Measurements from ENCODE around the gene TNFAIP2. TPM values are rescaled to one million over a fixed set of nuclear protein-coding genes. Genes with fewer than 3 reads are reported as not detected.

Gene TNFAIP2
- polyA plus RNA-seq, 2 donors, result 93.7 to 219 TPM

DNA sequence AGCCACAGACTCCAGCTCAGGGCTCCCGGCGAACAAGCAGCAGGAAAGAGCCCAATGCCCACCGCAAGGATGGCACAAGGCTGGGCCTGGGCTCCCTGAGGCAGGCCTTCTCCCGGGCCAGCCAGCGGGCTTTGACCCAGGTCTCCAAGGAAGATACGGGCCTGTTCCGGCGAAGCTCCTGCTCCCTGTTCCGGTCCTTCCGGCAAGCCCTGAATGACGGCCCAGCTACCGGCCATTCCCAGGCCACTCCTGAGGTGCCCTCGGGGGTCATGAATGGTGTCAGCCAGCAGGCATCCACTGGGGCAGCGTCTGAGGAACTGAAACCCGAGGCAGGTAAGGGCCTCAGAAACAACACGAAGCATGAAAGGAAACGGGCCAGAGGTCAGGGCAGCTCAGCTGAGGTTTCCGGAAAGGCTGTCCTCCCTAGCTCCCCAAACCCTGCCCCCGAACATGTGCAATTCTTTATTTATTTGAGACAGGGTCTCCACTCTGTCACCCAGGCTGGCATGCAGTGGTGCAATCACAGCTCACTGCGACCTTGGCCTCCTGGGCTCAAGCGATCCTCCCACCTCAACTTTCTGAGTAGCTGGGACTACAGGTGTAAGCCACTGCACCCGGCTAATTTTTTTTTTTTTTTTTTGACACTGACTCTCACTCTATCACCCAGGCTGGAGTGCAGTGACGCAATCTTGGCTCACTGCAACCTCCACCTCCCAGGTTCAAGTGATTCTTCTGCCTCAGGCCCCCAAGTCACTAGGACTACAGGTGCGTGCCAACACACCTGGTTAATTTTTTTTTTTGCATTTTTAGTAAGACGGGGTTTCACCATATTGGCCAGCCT lies 22.8 kb upstream of the TNFAIP2 start:
- peaks cover 0 to 10% of the 10 kb centered on the region in 2 donors for H3K27me3 ChIP-seq (ENCODE audit: control insufficient read depth in 1 of 2, insufficient read depth in 2 of 2, low read length in 2 of 2)
- H3K9me3 ChIP-seq (ENCODE audit: control insufficient read depth in 2 of 2, insufficient read depth in 1 of 2, low read depth in 1 of 2, low read length in 1 of 2), result peaks cover 0 to 3% of the 10 kb centered on the region in 2 donors
- H3K4me3 ChIP-seq (ENCODE audit: low read depth in 1 of 2, low read length in 2 of 2), result no peak overlapping the region
- H3K27ac ChIP-seq (ENCODE audit: low read depth in 2 of 2, low read length in 1 of 2), result no peak overlapping the region
- H3K36me3 ChIP-seq (ENCODE audit: control insufficient read depth in 2 of 2, insufficient read depth in 2 of 2, low read length in 1 of 2), result no peaks in the 10 kb centered on the region
- peaks cover 0 to 12% of the 10 kb centered on the region in 2 donors for H3K4me1 ChIP-seq (ENCODE audit: control insufficient read depth in 2 of 2, insufficient read depth in 2 of 2, low read length in 1 of 2)
- 76 to 80% methylated on average over 25 of the region's 25 CpGs for WGBS, 2 donors

DNA sequence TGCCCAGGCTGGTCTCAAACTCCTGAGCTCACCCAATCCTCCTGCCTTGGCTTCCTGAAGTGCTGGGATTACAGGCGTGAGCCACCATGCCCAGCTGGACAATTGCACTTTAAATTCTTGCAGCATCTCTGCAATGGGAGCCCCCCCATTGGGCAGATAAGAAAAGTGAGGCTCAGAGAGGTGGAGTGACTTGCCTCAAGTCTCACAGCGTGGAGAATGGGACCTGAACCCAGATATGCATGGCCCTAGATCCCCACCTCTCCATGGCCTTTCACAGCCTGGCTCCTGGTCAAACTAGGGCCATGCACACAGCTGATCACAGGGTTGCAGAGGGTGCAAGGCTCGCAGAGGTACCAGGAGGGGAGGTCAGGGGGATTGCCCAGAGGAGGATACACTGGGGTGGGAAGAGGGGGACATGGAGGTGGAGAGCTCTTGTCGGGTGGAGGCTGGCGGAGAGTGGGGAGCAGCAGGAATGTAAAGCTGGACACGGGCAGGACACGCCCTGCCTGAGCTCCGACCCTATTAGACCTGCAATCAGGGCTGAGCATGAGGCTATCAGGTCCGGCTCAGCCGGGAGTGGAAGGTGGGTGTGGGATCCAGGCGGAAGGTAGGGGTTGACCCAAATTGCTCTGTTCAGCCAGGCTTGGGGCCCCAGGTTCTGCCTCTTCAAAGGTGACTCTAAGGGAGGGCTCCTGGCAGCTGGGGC lies 21.9 kb upstream of the TNFAIP2 start:
- no peak overlapping the region for H3K27ac ChIP-seq (ENCODE audit: low read depth in 2 of 2, low read length in 1 of 2)
- H3K9me3 ChIP-seq (ENCODE audit: control insufficient read depth in 2 of 2, insufficient read depth in 1 of 2, low read depth in 1 of 2, low read length in 1 of 2), result peaks cover 0 to 3% of the 10 kb centered on the region in 2 donors
- H3K4me1 ChIP-seq (ENCODE audit: control insufficient read depth in 2 of 2, insufficient read depth in 2 of 2, low read length in 1 of 2), result peaks cover 0 to 12% of the 10 kb centered on the region in 2 donors
- peaks cover 0 to 10% of the 10 kb centered on the region in 2 donors for H3K27me3 ChIP-seq (ENCODE audit: control insufficient read depth in 1 of 2, insufficient read depth in 2 of 2, low read length in 2 of 2)
- no peak overlapping the region for H3K4me3 ChIP-seq (ENCODE audit: low read depth in 1 of 2, low read length in 2 of 2)
- no peaks in the 10 kb centered on the region for H3K36me3 ChIP-seq (ENCODE audit: control insufficient read depth in 2 of 2, insufficient read depth in 2 of 2, low read length in 1 of 2)
- 88 to 91% methylated on average over 11 of the region's 11 CpGs for WGBS, 2 donors

DNA sequence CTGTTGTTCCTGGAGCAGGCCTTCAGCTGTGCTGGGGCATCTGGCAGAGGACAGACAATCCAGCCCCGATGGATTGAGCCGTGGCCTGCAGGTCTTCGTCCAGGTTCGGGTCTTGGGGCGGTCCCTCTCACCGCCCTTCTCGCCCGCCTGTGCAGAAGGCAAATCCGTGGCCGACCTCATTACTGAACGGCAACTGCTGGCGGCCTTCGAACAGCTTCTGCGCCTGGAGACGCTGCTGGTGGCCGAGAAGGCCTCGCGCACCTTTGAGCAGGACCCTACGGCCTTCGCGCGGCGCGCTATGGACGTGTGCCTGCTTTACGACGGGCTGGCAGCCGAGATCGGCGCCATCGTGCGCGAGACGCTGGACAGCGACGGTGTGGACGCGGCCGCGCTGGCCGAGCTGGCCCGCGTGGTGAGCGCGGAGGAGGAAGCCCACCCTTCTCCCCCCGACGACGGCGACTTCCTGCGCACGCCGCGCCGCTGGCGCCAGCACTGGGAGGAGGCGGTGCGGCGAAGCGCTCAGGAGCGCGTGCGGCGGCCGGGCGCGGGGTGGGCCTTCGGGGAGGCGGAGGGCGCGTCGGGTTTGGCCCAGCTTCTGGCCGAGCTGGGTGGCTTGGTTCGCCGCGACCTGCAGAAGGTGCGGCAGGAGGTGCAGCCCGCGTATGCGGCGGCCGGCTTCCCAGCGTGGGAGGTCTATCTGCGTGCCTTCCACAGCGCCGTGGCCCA lies 21.1 kb upstream of the TNFAIP2 start:
- H3K9me3 ChIP-seq (ENCODE audit: control insufficient read depth in 2 of 2, insufficient read depth in 1 of 2, low read depth in 1 of 2, low read length in 1 of 2), result peaks cover 0 to 3% of the 10 kb centered on the region in 2 donors
- peaks cover 0 to 10% of the 10 kb centered on the region in 2 donors for H3K27me3 ChIP-seq (ENCODE audit: control insufficient read depth in 1 of 2, insufficient read depth in 2 of 2, low read length in 2 of 2)
- H3K36me3 ChIP-seq (ENCODE audit: control insufficient read depth in 2 of 2, insufficient read depth in 2 of 2, low read length in 1 of 2), result no peaks in the 10 kb centered on the region
- no peak overlapping the region for H3K27ac ChIP-seq (ENCODE audit: low read depth in 2 of 2, low read length in 1 of 2)
- peaks cover 0 to 12% of the 10 kb centered on the region in 2 donors for H3K4me1 ChIP-seq (ENCODE audit: control insufficient read depth in 2 of 2, insufficient read depth in 2 of 2, low read length in 1 of 2)
- H3K4me3 ChIP-seq (ENCODE audit: low read depth in 1 of 2, low read length in 2 of 2), result peak overlapping the region in 1 of 2 donors; percentile 10
- WGBS, 2 donors, result 39 to 51% methylated on average over 85 of the region's 85 CpGs

DNA sequence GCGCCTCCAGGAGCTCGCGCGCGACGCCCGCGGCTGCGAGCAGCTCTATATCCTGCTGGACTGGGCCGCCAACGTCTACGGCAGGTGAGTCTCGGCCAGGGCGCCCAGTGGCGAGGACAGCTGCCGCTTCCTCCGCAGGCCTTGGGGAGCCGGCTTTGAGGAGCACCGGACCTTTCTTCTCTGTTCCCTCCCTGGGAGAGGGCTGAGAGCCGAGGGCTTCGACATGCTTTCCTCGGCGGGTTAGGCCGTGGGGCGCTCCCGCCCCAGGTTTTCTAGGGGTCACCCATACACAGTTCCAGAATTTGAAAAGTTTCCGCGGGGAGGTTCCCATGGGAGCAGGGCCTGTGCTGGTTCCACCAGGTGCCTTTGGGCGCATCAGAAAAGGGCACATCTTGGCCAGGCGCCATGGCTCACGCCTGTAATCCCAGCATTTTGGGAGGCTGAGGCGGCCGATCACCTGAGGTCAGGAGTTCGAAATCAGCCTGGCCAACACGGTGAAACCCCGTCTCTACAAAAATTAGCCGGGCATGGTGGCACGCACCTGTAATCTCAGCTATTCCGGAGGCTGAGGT lies 20.5 kb upstream of the TNFAIP2 start:
- Histone ChIP-seq H3K27ac (ENCODE audit: low read depth in 2 of 2, low read length in 1 of 2) (no peak overlapping the region), H3K36me3 (ENCODE audit: control insufficient read depth in 2 of 2, insufficient read depth in 2 of 2, low read length in 1 of 2) (no peaks in the 10 kb centered on the region), H3K4me1 (ENCODE audit: control insufficient read depth in 2 of 2, insufficient read depth in 2 of 2, low read length in 1 of 2) (peaks cover 0 to 12% of the 10 kb centered on the region in 2 donors), H3K27me3 (ENCODE audit: control insufficient read depth in 1 of 2, insufficient read depth in 2 of 2, low read length in 2 of 2) (peaks cover 0 to 10% of the 10 kb centered on the region in 2 donors), H3K9me3 (ENCODE audit: control insufficient read depth in 2 of 2, insufficient read depth in 1 of 2, low read depth in 1 of 2, low read length in 1 of 2) (peaks cover 0 to 3% of the 10 kb centered on the region in 2 donors), H3K4me3 (ENCODE audit: low read depth in 1 of 2, low read length in 2 of 2) (peak overlapping the region in 1 of 2 donors; percentile 10)
- 34 to 55% methylated on average over 39 of the region's 39 CpGs for WGBS, 2 donors

DNA sequence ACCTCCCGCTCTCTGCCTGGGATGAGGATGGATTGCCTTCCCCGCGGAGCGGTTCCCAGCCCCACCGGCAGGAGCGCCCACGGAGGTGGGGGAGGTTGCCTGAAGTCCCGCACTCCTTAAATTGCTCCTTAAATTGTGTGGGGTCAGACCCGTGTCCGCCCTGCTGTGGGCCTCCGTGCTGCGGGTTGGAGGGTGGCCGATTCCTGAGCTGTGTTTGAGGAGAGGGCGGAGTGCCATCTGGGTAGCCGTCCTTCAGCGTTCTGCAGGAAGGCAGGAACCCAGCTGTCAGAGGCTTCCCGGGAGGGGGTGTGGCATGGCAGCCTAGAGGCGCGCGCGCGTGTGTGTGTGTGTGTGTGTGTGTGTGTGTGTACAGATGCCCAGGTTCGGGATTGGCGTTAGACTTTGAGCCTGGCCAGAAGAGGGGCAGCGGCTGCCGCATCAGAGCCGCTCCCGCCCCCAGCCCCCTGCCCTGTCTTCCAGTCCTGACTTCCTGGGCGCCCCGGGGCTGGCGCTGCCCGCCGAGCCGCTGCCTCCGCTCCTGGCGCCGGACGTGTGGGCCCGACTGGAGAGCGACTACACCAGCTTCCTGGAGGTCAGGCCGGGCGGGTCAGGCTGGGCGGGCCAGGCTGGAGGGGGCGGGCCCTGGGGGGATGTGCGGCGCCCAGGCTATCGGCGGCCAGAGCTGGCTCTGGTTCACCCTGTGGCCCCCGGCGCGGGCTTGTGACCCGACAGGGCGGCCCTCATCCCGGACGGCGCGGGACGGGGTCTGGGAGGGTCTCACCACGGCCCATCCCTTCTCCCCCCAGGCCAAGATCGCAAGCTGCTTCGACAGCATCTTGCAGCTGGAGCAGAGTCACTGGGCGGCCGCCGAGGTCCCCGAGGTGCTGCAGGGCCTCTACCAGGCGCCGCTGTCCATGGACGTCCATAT lies 19.5 kb upstream of the TNFAIP2 start:
- H3K4me3 ChIP-seq (ENCODE audit: low read depth in 1 of 2, low read length in 2 of 2), result peak overlapping the region; percentile 22 to 28
- 8 to 9% methylated on average over 53 to 68 of the region's 68 CpGs for WGBS, 2 donors
- H3K27me3 ChIP-seq (ENCODE audit: control insufficient read depth in 1 of 2, insufficient read depth in 2 of 2, low read length in 2 of 2), result peaks cover 0 to 10% of the 10 kb centered on the region in 2 donors
- H3K9me3 ChIP-seq (ENCODE audit: control insufficient read depth in 2 of 2, insufficient read depth in 1 of 2, low read depth in 1 of 2, low read length in 1 of 2), result peaks cover 0 to 3% of the 10 kb centered on the region in 2 donors
- H3K36me3 ChIP-seq (ENCODE audit: control insufficient read depth in 2 of 2, insufficient read depth in 2 of 2, low read length in 1 of 2), result no peaks in the 10 kb centered on the region
- no peak overlapping the region for H3K27ac ChIP-seq (ENCODE audit: low read depth in 2 of 2, low read length in 1 of 2)
- peaks cover 0 to 12% of the 10 kb centered on the region in 2 donors for H3K4me1 ChIP-seq (ENCODE audit: control insufficient read depth in 2 of 2, insufficient read depth in 2 of 2, low read length in 1 of 2)

DNA sequence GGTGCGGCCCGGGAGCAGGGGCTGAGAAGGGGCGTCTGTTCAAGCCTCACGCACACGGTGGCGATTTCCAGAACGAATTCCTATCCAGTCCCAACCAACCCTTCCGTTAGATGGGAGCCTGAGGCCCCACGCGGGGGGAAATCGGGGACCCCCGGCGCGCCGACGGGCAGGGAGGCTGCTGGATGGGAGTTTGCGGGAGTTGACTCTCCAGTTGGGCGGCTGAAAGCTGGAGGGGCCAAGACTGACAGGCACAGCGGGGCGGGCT lies 18.9 kb upstream of the TNFAIP2 start:
- Histone ChIP-seq H3K9me3 (ENCODE audit: control insufficient read depth in 2 of 2, insufficient read depth in 1 of 2, low read depth in 1 of 2, low read length in 1 of 2) (peaks cover 0 to 3% of the 10 kb centered on the region in 2 donors), H3K36me3 (ENCODE audit: control insufficient read depth in 2 of 2, insufficient read depth in 2 of 2, low read length in 1 of 2) (no peaks in the 10 kb centered on the region), H3K4me3 (ENCODE audit: low read depth in 1 of 2, low read length in 2 of 2) (no peak overlapping the region), H3K27ac (ENCODE audit: low read depth in 2 of 2, low read length in 1 of 2) (no peak overlapping the region), H3K4me1 (ENCODE audit: control insufficient read depth in 2 of 2, insufficient read depth in 2 of 2, low read length in 1 of 2) (peaks cover 0 to 12% of the 10 kb centered on the region in 2 donors), H3K27me3 (ENCODE audit: control insufficient read depth in 1 of 2, insufficient read depth in 2 of 2, low read length in 2 of 2) (peaks cover 0 to 10% of the 10 kb centered on the region in 2 donors)
- WGBS, 2 donors, result 10 to 11% methylated on average over 20 of the region's 20 CpGs

- peaks cover 0 to 10% of the 10 kb centered on the region in 2 donors for H3K27me3 ChIP-seq (ENCODE audit: control insufficient read depth in 1 of 2, insufficient read depth in 2 of 2, low read length in 2 of 2)
- H3K27ac ChIP-seq (ENCODE audit: low read depth in 2 of 2, low read length in 1 of 2), result no peak overlapping the region
- peaks cover 0 to 3% of the 10 kb centered on the region in 2 donors for H3K9me3 ChIP-seq (ENCODE audit: control insufficient read depth in 2 of 2, insufficient read depth in 1 of 2, low read depth in 1 of 2, low read length in 1 of 2)
- H3K36me3 ChIP-seq (ENCODE audit: control insufficient read depth in 2 of 2, insufficient read depth in 2 of 2, low read length in 1 of 2), result no peaks in the 10 kb centered on the region
- WGBS, 2 donors, result 3 to 5% methylated on average over 57 to 59 of the region's 59 CpGs
- no peak overlapping the region for H3K4me3 ChIP-seq (ENCODE audit: low read depth in 1 of 2, low read length in 2 of 2)
- peaks cover 0 to 12% of the 10 kb centered on the region in 2 donors for H3K4me1 ChIP-seq (ENCODE audit: control insufficient read depth in 2 of 2, insufficient read depth in 2 of 2, low read length in 1 of 2)
Observed at GRCh38 chr14:103104654-103105452, 18.4 kb upstream of the TNFAIP2 start.

GRCh38 chr14:103105580-103106150 lies 17.6 kb upstream of the TNFAIP2 start:
- 57 to 61% methylated on average over 9 of the region's 9 CpGs for WGBS, 2 donors
- Histone ChIP-seq H3K27ac (ENCODE audit: low read depth in 2 of 2, low read length in 1 of 2) (no peak overlapping the region), H3K9me3 (ENCODE audit: control insufficient read depth in 2 of 2, insufficient read depth in 1 of 2, low read depth in 1 of 2, low read length in 1 of 2) (peaks cover 0 to 3% of the 10 kb centered on the region in 2 donors), H3K36me3 (ENCODE audit: control insufficient read depth in 2 of 2, insufficient read depth in 2 of 2, low read length in 1 of 2) (no peaks in the 10 kb centered on the region), H3K27me3 (ENCODE audit: control insufficient read depth in 1 of 2, insufficient read depth in 2 of 2, low read length in 2 of 2) (peaks cover 0 to 10% of the 10 kb centered on the region in 2 donors), H3K4me1 (ENCODE audit: control insufficient read depth in 2 of 2, insufficient read depth in 2 of 2, low read length in 1 of 2) (peaks cover 0 to 18% of the 10 kb centered on the region in 2 donors), H3K4me3 (ENCODE audit: low read depth in 1 of 2, low read length in 2 of 2) (no peak overlapping the region)
